B cell (primary cell): ENCODE results near the gene LNX1.

Experiments
- EZH2 ChIP-seq: IDR thresholded peaks from 2 replicates; pipeline ENCODE4 v1.6.1; 2012; ENCODE audit warnings: borderline replicate concordance, low read depth, mild to moderate bottlenecking, moderate library complexity, low read length; ENCODE audit not compliant: insufficient read depth, poor library complexity, severe bottlenecking
- TF ChIP-seq, protein P1 (sequence below): fragments of 200-600 bp; IDR thresholded peaks from one replicate; pipeline ENCODE4 v1.8.0; 2022; ENCODE audit warnings: antibody characterized with exemption, mild to moderate bottlenecking

DNA sequence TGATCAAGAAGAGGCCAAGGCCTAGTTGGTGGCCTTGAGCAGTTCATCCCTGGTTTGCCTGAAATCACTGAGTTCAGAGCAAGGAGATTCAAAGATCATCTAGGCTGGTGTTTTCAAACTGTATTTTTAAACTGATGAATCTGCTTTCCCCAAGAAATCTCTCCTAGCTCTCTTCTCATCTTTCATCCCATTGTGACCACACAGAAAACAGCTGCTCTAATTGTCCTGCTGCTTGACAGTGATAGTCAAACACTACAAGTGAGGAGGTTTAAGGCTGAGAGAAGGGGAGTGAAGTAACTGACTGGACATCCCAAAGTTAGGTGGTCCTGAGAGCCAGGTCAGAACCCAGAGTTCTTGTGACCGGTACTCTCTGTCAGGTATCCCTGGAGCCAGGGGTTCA, 91.5 kb downstream of the LNX1 start:
- TF ChIP-seq, protein P1, sequence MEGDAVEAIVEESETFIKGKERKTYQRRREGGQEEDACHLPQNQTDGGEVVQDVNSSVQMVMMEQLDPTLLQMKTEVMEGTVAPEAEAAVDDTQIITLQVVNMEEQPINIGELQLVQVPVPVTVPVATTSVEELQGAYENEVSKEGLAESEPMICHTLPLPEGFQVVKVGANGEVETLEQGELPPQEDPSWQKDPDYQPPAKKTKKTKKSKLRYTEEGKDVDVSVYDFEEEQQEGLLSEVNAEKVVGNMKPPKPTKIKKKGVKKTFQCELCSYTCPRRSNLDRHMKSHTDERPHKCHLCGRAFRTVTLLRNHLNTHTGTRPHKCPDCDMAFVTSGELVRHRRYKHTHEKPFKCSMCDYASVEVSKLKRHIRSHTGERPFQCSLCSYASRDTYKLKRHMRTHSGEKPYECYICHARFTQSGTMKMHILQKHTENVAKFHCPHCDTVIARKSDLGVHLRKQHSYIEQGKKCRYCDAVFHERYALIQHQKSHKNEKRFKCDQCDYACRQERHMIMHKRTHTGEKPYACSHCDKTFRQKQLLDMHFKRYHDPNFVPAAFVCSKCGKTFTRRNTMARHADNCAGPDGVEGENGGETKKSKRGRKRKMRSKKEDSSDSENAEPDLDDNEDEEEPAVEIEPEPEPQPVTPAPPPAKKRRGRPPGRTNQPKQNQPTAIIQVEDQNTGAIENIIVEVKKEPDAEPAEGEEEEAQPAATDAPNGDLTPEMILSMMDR, result no peak
- TF ChIP-seq EZH2, result no peak
